ENCODE measurements around the gene CAST.

The CAST gene

GRCh38 chr5:96629774-96630173 is 32.4 kb upstream of the CAST start:
- no peaks in the 10 kb centered on the region for H3K27me3 ChIP-seq (ENCODE audit: control insufficient read depth, insufficient read depth, low read length)
- H3K27ac ChIP-seq (ENCODE audit: low read depth, low read length), result no peak overlapping the region
- no peak overlapping the region for H3K9ac ChIP-seq (ENCODE audit: low read length)
- no peaks in the 10 kb centered on the region for H3K36me3 ChIP-seq (ENCODE audit: control insufficient read depth, insufficient read depth, low read length)
- H3K4me1 ChIP-seq (ENCODE audit: control insufficient read depth, insufficient read depth, low read length), result no peaks in the 10 kb centered on the region
- H3K4me3 ChIP-seq (ENCODE audit: low read length), result no peak overlapping the region

GRCh38 chr5:96633820-96634219 is 28.4 kb upstream of the CAST start:
- H3K4me1 ChIP-seq (ENCODE audit: control insufficient read depth, insufficient read depth, low read length), result no peaks in the 10 kb centered on the region
- no peak overlapping the region for H3K27ac ChIP-seq (ENCODE audit: low read depth, low read length)
- H3K27me3 ChIP-seq (ENCODE audit: control insufficient read depth, insufficient read depth, low read length), result no peaks in the 10 kb centered on the region
- H3K36me3 ChIP-seq (ENCODE audit: control insufficient read depth, insufficient read depth, low read length), result no peaks in the 10 kb centered on the region
- H3K4me3 ChIP-seq (ENCODE audit: low read length), result no peak overlapping the region
- no peak overlapping the region for H3K9ac ChIP-seq (ENCODE audit: low read length)

GRCh38 chr5:96634881-96635280 is 27.3 kb upstream of the CAST start:
- Histone ChIP-seq H3K4me3 (ENCODE audit: low read length) (no peak overlapping the region), H3K4me1 (ENCODE audit: control insufficient read depth, insufficient read depth, low read length) (no peaks in the 10 kb centered on the region), H3K27ac (ENCODE audit: low read depth, low read length) (no peak overlapping the region), H3K9ac (ENCODE audit: low read length) (no peak overlapping the region), H3K27me3 (ENCODE audit: control insufficient read depth, insufficient read depth, low read length) (no peaks in the 10 kb centered on the region), H3K36me3 (ENCODE audit: control insufficient read depth, insufficient read depth, low read length) (no peaks in the 10 kb centered on the region)

- Histone ChIP-seq H3K27me3 (ENCODE audit: control insufficient read depth, insufficient read depth, low read length) (no peaks in the 10 kb centered on the region), H3K4me1 (ENCODE audit: control insufficient read depth, insufficient read depth, low read length) (no peaks in the 10 kb centered on the region), H3K27ac (ENCODE audit: low read depth, low read length) (no peak overlapping the region), H3K4me3 (ENCODE audit: low read length) (no peak overlapping the region), H3K36me3 (ENCODE audit: control insufficient read depth, insufficient read depth, low read length) (no peaks in the 10 kb centered on the region), H3K9ac (ENCODE audit: low read length) (no peak overlapping the region)
These were observed 26.1 kb upstream of the CAST start for GRCh38 chr5:96636046-96636445.

- no peaks in the 10 kb centered on the region for H3K36me3 ChIP-seq (ENCODE audit: control insufficient read depth, insufficient read depth, low read length)
These were observed 25.6 kb upstream of the CAST start for GRCh38 chr5:96636594-96636993.

GRCh38 chr5:96637196-96637595 is 25.0 kb upstream of the CAST start:
- no peak overlapping the region for H3K4me3 ChIP-seq (ENCODE audit: low read length)
- H3K4me1 ChIP-seq (ENCODE audit: control insufficient read depth, insufficient read depth, low read length), result no peaks in the 10 kb centered on the region
- H3K9ac ChIP-seq (ENCODE audit: low read length), result no peak overlapping the region
- H3K36me3 ChIP-seq (ENCODE audit: control insufficient read depth, insufficient read depth, low read length), result no peaks in the 10 kb centered on the region
- no peak overlapping the region for H3K27ac ChIP-seq (ENCODE audit: low read depth, low read length)
- H3K27me3 ChIP-seq (ENCODE audit: control insufficient read depth, insufficient read depth, low read length), result no peaks in the 10 kb centered on the region

More at GRCh38 chr5:96636594-96636993, 25.6 kb upstream of the CAST start:
- Histone ChIP-seq H3K27ac (ENCODE audit: low read depth, low read length) (no peak overlapping the region), H3K27me3 (ENCODE audit: control insufficient read depth, insufficient read depth, low read length) (no peaks in the 10 kb centered on the region), H3K4me1 (ENCODE audit: control insufficient read depth, insufficient read depth, low read length) (no peaks in the 10 kb centered on the region), H3K9ac (ENCODE audit: low read length) (no peak overlapping the region), H3K4me3 (ENCODE audit: low read length) (no peak overlapping the region)

GRCh38 chr5:96638561-96638960 is 23.6 kb upstream of the CAST start:
- Histone ChIP-seq H3K36me3 (ENCODE audit: control insufficient read depth, insufficient read depth, low read length) (no peaks in the 10 kb centered on the region), H3K27me3 (ENCODE audit: control insufficient read depth, insufficient read depth, low read length) (no peaks in the 10 kb centered on the region), H3K4me3 (ENCODE audit: low read length) (no peak overlapping the region), H3K9ac (ENCODE audit: low read length) (no peak overlapping the region), H3K4me1 (ENCODE audit: control insufficient read depth, insufficient read depth, low read length) (no peaks in the 10 kb centered on the region), H3K27ac (ENCODE audit: low read depth, low read length) (no peak overlapping the region)

GRCh38 chr5:96640696-96641095 is 21.5 kb upstream of the CAST start:
- Histone ChIP-seq H3K4me1 (ENCODE audit: control insufficient read depth, insufficient read depth, low read length) (no peaks in the 10 kb centered on the region), H3K9ac (ENCODE audit: low read length) (no peak overlapping the region), H3K36me3 (ENCODE audit: control insufficient read depth, insufficient read depth, low read length) (no peaks in the 10 kb centered on the region), H3K4me3 (ENCODE audit: low read length) (no peak overlapping the region), H3K27me3 (ENCODE audit: control insufficient read depth, insufficient read depth, low read length) (no peaks in the 10 kb centered on the region), H3K27ac (ENCODE audit: low read depth, low read length) (no peak overlapping the region)

- Histone ChIP-seq H3K9ac (ENCODE audit: low read length) (no peak overlapping the region), H3K4me1 (ENCODE audit: control insufficient read depth, insufficient read depth, low read length) (no peaks in the 10 kb centered on the region)
These were observed 20.6 kb upstream of the CAST start for GRCh38 chr5:96641368-96642280.

GRCh38 chr5:96642281-96642640 is 19.9 kb upstream of the CAST start:
- H3K27me3 ChIP-seq (ENCODE audit: control insufficient read depth, insufficient read depth, low read length), result no peaks in the 10 kb centered on the region
- no peaks in the 10 kb centered on the region for H3K4me1 ChIP-seq (ENCODE audit: control insufficient read depth, insufficient read depth, low read length)
- no peak overlapping the region for H3K9ac ChIP-seq (ENCODE audit: low read length)
- H3K36me3 ChIP-seq (ENCODE audit: control insufficient read depth, insufficient read depth, low read length), result no peaks in the 10 kb centered on the region
- no peak overlapping the region for H3K4me3 ChIP-seq (ENCODE audit: low read length)
- no peak overlapping the region for H3K27ac ChIP-seq (ENCODE audit: low read depth, low read length)

More at GRCh38 chr5:96641368-96642280, 20.6 kb upstream of the CAST start:
- Histone ChIP-seq H3K4me3 (ENCODE audit: low read length) (no peak overlapping the region), H3K27me3 (ENCODE audit: control insufficient read depth, insufficient read depth, low read length) (no peaks in the 10 kb centered on the region), H3K27ac (ENCODE audit: low read depth, low read length) (no peak overlapping the region), H3K36me3 (ENCODE audit: control insufficient read depth, insufficient read depth, low read length) (no peaks in the 10 kb centered on the region)

GRCh38 chr5:96645091-96645490 is 17.1 kb upstream of the CAST start:
- no peak overlapping the region for H3K27ac ChIP-seq (ENCODE audit: low read depth, low read length)

GRCh38 chr5:96648023-96648422 is 14.2 kb upstream of the CAST start:
- no peak overlapping the region for H3K27ac ChIP-seq (ENCODE audit: low read depth, low read length)
- no peaks in the 10 kb centered on the region for H3K27me3 ChIP-seq (ENCODE audit: control insufficient read depth, insufficient read depth, low read length)
- no peak overlapping the region for H3K9ac ChIP-seq (ENCODE audit: low read length)
- H3K36me3 ChIP-seq (ENCODE audit: control insufficient read depth, insufficient read depth, low read length), result no peaks in the 10 kb centered on the region
- H3K4me1 ChIP-seq (ENCODE audit: control insufficient read depth, insufficient read depth, low read length), result no peaks in the 10 kb centered on the region
- H3K4me3 ChIP-seq (ENCODE audit: low read length), result no peak overlapping the region

More at GRCh38 chr5:96645091-96645490, 17.1 kb upstream of the CAST start:
- Histone ChIP-seq H3K9ac (ENCODE audit: low read length) (no peak overlapping the region), H3K27me3 (ENCODE audit: control insufficient read depth, insufficient read depth, low read length) (no peaks in the 10 kb centered on the region), H3K4me3 (ENCODE audit: low read length) (no peak overlapping the region), H3K4me1 (ENCODE audit: control insufficient read depth, insufficient read depth, low read length) (no peaks in the 10 kb centered on the region), H3K36me3 (ENCODE audit: control insufficient read depth, insufficient read depth, low read length) (no peaks in the 10 kb centered on the region)

- no peak overlapping the region for H3K9ac ChIP-seq (ENCODE audit: low read length)
These were observed 13.6 kb upstream of the CAST start for GRCh38 chr5:96648593-96648992.

More at GRCh38 chr5:96648593-96648992, 13.6 kb upstream of the CAST start:
- H3K27me3 ChIP-seq (ENCODE audit: control insufficient read depth, insufficient read depth, low read length), result no peaks in the 10 kb centered on the region
- H3K36me3 ChIP-seq (ENCODE audit: control insufficient read depth, insufficient read depth, low read length), result no peaks in the 10 kb centered on the region
- no peak overlapping the region for H3K4me3 ChIP-seq (ENCODE audit: low read length)
- no peak overlapping the region for H3K27ac ChIP-seq (ENCODE audit: low read depth, low read length)
- H3K4me1 ChIP-seq (ENCODE audit: control insufficient read depth, insufficient read depth, low read length), result no peaks in the 10 kb centered on the region

All from rectal smooth muscle tissue (tissue), 1 donor.